ENCODE results near the gene KCNA2.

KCNA2 gene

GRCh38 chr1:110602466-110602865 is 3.7 kb downstream of the KCNA2 start:
- no peak for DNase-seq (ENCODE audit: low spot score)

GRCh38 chr1:110601332-110601731 is 4.8 kb downstream of the KCNA2 start:
- DNase-seq (ENCODE audit: low spot score) = no peak

GRCh38 chr1:110600716-110601115 is 5.4 kb downstream of the KCNA2 start:
- DNase-seq (ENCODE audit: low spot score) = no peak

GRCh38 chr1:110597966-110598365 is 8.2 kb downstream of the KCNA2 start:
- DNase-seq (ENCODE audit: low spot score) = no peak

GRCh38 chr1:110596312-110596711 is 9.8 kb downstream of the KCNA2 start:
- no peak for DNase-seq (ENCODE audit: low spot score)

DNA sequence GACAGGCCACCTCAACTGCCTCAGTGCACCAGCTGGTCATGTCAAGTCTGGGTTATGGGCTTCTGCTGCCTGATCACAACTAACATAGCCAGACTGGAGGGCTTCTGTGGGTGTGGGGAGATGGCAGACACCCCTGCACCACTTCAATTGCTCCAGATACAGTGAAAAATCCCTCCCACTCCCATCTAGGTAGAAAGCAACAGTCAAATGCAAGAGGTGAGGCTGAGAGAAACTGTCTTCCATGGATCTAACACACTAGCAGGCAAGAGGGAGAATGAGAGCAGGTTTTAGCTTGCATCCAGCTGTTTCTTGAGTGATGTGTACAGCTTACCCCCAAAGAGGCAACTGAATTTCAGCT is 10.8 kb downstream of the KCNA2 start:
- no peak for DNase-seq (ENCODE audit: low spot score)

GRCh38 chr1:110594456-110595352 is 11.5 kb downstream of the KCNA2 start:
- no peak for DNase-seq (ENCODE audit: low spot score)

- DNase-seq (ENCODE audit: low spot score) = no peak
These were observed 12.3 kb downstream of the KCNA2 start for GRCh38 chr1:110593902-110594301.

- DNase-seq (ENCODE audit: low spot score) = no peak
These were observed 14.2 kb downstream of the KCNA2 start for GRCh38 chr1:110591956-110592355.

GRCh38 chr1:110588991-110589390 is 17.2 kb downstream of the KCNA2 start:
- no peak for DNase-seq (ENCODE audit: low spot score)

GRCh38 chr1:110588486-110588885 is 17.7 kb downstream of the KCNA2 start:
- DNase-seq (ENCODE audit: low spot score) = no peak

DNA sequence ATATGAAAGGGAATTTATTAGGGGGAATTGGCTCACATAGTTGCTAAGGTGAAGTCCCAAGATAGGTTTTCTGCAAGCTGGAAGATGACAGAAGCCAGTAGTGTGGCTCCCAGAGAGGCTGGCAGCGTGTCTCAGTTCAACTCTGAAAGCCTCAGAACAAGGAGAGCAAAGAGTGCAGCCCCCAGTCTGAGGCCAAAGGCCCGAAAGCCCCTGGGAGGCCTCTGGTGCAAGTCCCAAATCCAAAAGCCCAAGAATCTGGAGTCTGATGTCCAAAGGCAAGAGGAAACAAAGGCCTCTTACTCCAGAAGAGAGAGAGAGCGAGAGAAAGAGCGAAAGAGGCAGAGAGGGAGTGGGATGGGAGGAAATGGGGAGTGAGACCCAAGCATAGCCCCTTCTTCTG is 18.3 kb downstream of the KCNA2 start:
- no peak for DNase-seq (ENCODE audit: low spot score)

DNA sequence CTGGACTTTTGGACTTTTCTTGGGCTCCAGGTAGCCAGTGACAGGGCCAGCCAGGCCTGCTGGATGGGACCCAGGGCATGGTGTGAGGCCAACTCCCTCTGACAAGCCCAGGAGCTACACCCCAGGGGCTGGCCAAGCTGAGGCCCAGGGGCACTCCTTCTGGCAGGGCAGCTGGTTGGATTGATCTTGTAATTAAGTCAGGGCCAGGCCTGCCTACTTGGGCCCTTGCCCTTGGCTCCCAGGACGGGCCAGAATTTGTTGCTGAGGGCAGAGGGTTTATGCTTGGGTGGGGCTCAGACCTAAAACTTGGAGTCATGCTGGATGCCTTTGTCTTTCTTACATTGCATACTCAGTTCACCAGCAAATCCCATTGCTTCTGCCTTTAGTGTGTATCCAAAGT is 20.7 kb downstream of the KCNA2 start:
- DNase-seq (ENCODE audit: low spot score) = no peak

- DNase-seq (ENCODE audit: low spot score) = no peak
These were observed 22.1 kb downstream of the KCNA2 start for GRCh38 chr1:110584045-110584444.

GRCh38 chr1:110583505-110583904 is 22.7 kb downstream of the KCNA2 start:
- no peak for DNase-seq (ENCODE audit: low spot score)

- DNase-seq (ENCODE audit: low spot score) = no peak
These were observed 23.8 kb downstream of the KCNA2 start for GRCh38 chr1:110582378-110582777.

GRCh38 chr1:110581682-110582145 is 24.4 kb downstream of the KCNA2 start:
- no peak for DNase-seq (ENCODE audit: low spot score)

- DNase-seq (ENCODE audit: low spot score) = no peak
These were observed 25.9 kb downstream of the KCNA2 start for GRCh38 chr1:110580244-110580643.

DNA sequence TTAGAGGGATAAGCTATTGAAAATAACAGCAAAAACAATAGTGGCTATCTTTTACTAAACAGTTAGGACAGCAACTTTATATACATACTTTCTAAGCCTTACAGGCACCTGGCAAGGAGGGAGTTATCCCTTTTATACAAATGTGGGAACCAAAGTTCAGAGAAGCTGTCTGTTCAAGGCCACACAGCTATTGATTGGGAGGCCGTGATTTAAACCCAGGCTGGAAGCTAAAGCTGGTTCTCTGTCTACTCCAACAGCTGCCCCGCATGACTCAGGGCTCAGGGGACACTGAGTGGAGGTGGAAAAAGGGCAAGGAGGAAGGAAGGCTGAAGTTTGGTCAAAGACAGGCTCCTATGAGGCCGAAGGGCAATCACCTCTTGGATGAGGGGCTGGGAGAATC is 26.7 kb downstream of the KCNA2 start:
- no peak for DNase-seq (ENCODE audit: low spot score)

GRCh38 chr1:110576441-110576840 is 29.7 kb downstream of the KCNA2 start:
- no peak for DNase-seq (ENCODE audit: low spot score)

DNA sequence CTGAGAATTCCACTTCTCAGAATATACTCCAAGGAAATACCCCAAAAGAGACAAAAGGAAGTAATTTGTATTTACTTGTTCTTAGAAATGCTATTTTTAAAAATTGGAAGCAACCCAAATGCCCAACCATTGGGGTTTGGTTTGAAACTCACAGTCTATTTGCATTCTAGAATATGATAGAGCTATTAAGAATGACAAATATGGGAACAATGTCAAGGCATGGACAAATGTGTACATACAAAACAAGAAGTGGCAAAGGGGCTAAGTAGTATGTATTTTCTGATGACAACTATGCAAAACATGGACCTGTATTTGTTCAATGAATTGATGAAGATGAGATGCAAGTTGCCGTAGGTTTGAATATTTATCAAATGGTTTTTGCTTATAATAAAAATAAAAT is 32.8 kb downstream of the KCNA2 start:
- DNase-seq (ENCODE audit: low spot score) = no peak

DNA sequence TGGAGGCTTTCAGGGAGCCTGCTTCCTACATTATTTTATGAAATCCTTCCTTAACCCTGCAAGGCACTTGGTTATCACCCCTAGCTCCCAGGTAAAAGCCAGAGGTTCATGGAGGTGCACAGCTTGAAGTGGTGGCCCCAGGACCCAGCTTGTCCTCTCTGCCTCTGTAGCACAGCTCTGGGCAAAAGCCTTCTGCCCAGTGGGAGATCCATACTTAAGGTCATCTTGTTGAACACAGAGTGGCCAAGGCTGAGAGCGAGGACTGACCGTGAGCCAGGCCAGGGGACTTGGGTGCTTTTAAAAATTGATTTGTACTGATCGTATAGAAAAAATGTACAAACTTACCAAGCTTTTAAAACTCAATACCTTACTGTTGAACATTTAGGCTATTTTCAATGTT is 33.4 kb downstream of the KCNA2 start:
- no peak for DNase-seq (ENCODE audit: low spot score)

GRCh38 chr1:110570901-110571300 is 35.3 kb downstream of the KCNA2 start:
- DNase-seq (ENCODE audit: low spot score) = no peak

DNA sequence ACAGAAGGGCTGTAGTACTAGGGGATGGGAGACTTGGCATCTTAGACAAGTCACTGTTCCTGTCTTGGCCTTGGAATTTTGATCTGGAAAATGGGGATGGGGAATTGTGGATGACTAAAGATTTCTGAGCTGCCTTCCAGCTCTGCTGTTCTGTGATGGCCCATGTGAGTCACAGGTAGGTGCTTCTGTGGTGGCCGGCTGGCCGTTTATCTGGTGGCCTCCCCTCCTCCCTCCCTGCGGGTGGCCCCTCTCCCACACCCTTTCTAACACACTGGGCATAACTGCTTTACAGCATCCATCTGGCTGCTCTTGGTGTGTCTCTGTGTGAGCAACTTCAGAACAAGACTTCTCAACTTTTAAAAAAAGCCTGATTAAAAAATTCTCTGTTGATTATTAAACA is 35.9 kb downstream of the KCNA2 start:
- DNase-seq (ENCODE audit: low spot score) = no peak
